Cardiac fibroblast (primary cell): Measurements from ENCODE around the gene UQCR11.

Experiments used
- DNase-seq, 2 donors: peaks; one replicate each; pipeline versions ENCODE4 v3.0.0 to v3.0.0-alpha.2; 2010; ENCODE audit warnings: low read depth in 2 of 2
- H3K4me3 ChIP-seq, 2 donors: replicated peaks in 1 of 2; 1 replicate in 1 of 2; 2 replicates in 1 of 2; pipeline ENCODE4 v1.5.1; 2011; ENCODE audit warnings: low read depth in 2 of 2, low read length in 2 of 2, mild to moderate bottlenecking in 2 of 2, moderate library complexity in 1 of 2
- CTCF ChIP-seq: IDR thresholded peaks from one replicate; pipeline ENCODE4 v1.5.1; 2011; ENCODE audit warnings: low read depth, mild to moderate bottlenecking, low read length, inconsistent platforms

Gene UQCR11

GRCh38 chr19:1580957-1581356 is 24.3 kb downstream of the UQCR11 start:
- TF ChIP-seq CTCF, result no peak
- no peak overlapping the region for H3K4me3 ChIP-seq

GRCh38 chr19:1580382-1580781 is 24.9 kb downstream of the UQCR11 start:
- no peak for TF ChIP-seq CTCF
- no peak overlapping the region for H3K4me3 ChIP-seq
- no peak for DNase-seq

More at GRCh38 chr19:1580957-1581356, 24.3 kb downstream of the UQCR11 start:
- no peak for DNase-seq

GRCh38 chr19:1579222-1579621 is 26.0 kb downstream of the UQCR11 start:
- no peak for TF ChIP-seq CTCF
- no peak for DNase-seq
- H3K4me3 ChIP-seq, result no peak overlapping the region

- H3K4me3 ChIP-seq, result no peak overlapping the region
- DNase-seq, result no peak
- no peak for TF ChIP-seq CTCF
These were observed 27.2 kb downstream of the UQCR11 start for GRCh38 chr19:1577929-1578618.

- no peak for TF ChIP-seq CTCF
- DNase-seq, result no peak
These were observed 28.0 kb downstream of the UQCR11 start for GRCh38 chr19:1577090-1577928.

GRCh38 chr19:1576242-1577089 is 28.8 kb downstream of the UQCR11 start:
- H3K4me3 ChIP-seq, result no peak overlapping the region
- no peak for DNase-seq
- TF ChIP-seq CTCF, result no peak

More at GRCh38 chr19:1577090-1577928, 28.0 kb downstream of the UQCR11 start:
- no peak overlapping the region for H3K4me3 ChIP-seq
